Naive thymus-derived CD8-positive, alpha-beta T cell (primary cell): ENCODE results near the gene DNAJB12. TPM values are rescaled to one million over a fixed set of nuclear protein-coding genes. Genes with fewer than 3 reads are reported as not detected.
"Not testable (repeated sequence)": the region's sequence is repeated elsewhere in the genome, so short reads cannot be mapped to it uniquely, and the experiment has no call there.

Experiments
- ATAC-seq, 2 donors: fragments of 150-1000 bp; cut with Tn5 transposase in 1 of 2; sonication (Bioruptor Pico), chemical (Tn5 transposase) in 1 of 2; 1 replicate in 1 of 2; 2 replicates in 1 of 2; pipeline ENCODE4 v1.10.0; 2021; ENCODE audit warnings: mild to moderate bottlenecking in 2 of 2, moderate library complexity in 2 of 2
- POLR2A ChIA-PET: fragments of 350-600 bp; sonication (Branson Sonifier 250); formaldehyde crosslinking; loops from one replicate; lab custom pipeline; 2021; ENCODE audit warnings: antibody characterized with exemption; lab: Charles Lee
- DNase-seq, 10 donors: peaks; one replicate each; pipeline versions ENCODE4 v3.0.0 to v3.0.0-alpha.2; 2020 to 2022
- H3K27ac Mint-ChIP-seq, 10 donors: one replicate each; pipeline ENCODE4 v1.8.0; 2020 to 2022; ENCODE audit warnings: mild to moderate bottlenecking in 10 of 10, mixed read lengths in 10 of 10, moderate library complexity in 4 of 10, inconsistent platforms in 1 of 10
- H3K27me3 Mint-ChIP-seq, 5 donors: one replicate each; pipeline ENCODE4 v1.8.0; 2021 to 2022; ENCODE audit warnings: mixed read lengths in 5 of 5
- H3K36me3 Mint-ChIP-seq, 3 donors: one replicate each; pipeline ENCODE4 v1.8.0; 2020 to 2022; ENCODE audit warnings: mixed read lengths in 3 of 3, mild to moderate bottlenecking in 2 of 3, inconsistent platforms in 1 of 3
- H3K4me1 Mint-ChIP-seq, 4 donors: one replicate each; pipeline ENCODE4 v1.8.0; 2021 to 2022; ENCODE audit warnings: mixed read lengths in 4 of 4
- H3K4me3 Mint-ChIP-seq, 10 donors: one replicate each; pipeline ENCODE4 v1.8.0; 2020 to 2022; ENCODE audit warnings: mild to moderate bottlenecking in 10 of 10, mixed read lengths in 10 of 10, moderate library complexity in 6 of 10, inconsistent platforms in 1 of 10
- H3K9me3 Mint-ChIP-seq, 9 donors: one replicate each; pipeline ENCODE4 v1.8.0; 2020 to 2022; ENCODE audit warnings: mixed read lengths in 9 of 9, mild to moderate bottlenecking in 3 of 9, inconsistent platforms in 1 of 9, moderate library complexity in 1 of 9
- polyA plus RNA-seq, 3 donors: library from polyadenylated mRNA; unstranded; fragments of 300-500 nt; fragmentation: Illumina TruSeq; gene quantifications; one replicate each; pipeline ENCODE4 v1.2.3, GENCODE V29; 2021
- total RNA-seq, 8 experiments: library from RNA in 2 of 8; stranded (reverse) in 2 of 8; gene quantifications; one replicate each; pipeline ENCODE4 v1.2.3 and lab custom pipeline; 2021 to 2026

The DNAJB12 gene
- 10 to 100 TPM; 25.5 to 27.9 TPM for total RNA-seq
- 10 to 100 TPM; 13.1 to 25.0 (median 16.6) TPM for polyA plus RNA-seq
- total RNA-seq (lab: John Stamatoyannopoulos, UW) = 41.5 to 73.9 (median 56.2) reads per million in 6 experiments

DNA sequence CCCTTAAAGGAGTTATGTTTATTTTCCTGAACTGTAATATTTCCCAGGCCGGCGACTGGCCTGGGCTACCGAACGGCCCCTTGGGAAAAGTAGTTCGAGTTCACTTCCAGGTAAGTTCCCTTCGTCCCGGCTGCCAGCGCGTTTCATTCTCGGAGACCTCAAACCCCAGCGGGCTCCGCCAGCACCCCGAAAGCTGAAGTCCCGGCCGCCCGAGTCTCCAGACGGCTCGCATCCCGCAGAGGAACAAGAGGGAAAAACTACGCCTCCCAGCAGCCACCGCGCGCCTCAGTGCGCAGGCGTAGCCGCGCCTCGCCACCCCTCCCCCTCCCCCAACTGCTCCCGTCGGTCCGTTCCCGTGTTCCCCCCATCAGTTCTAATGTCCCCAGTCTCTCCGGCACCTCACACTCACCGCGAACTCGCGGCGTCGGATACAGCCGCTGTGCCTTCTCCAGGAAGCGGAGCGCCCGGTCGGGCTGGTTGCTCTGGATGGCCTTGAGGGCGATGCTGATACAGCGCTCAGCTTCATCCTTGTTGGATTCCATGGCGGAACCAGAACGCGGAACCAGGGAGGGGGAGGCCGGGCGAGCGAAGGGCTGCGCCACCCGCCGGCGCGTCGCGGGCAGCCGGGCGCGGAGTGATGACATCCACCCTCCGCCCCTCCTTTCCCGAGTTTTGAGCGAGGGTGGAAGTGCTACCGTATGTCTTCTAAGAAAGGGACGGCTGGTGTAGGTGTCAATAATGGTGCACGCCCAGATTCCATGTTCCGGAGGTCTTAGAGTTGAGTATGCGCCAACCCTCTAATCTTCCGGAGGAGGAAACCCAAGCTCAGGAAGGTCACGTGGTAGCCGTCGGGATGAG, at the start of gene DNAJB12:
TSS of gene DNAJB12 (minus strand) at position 564 of the 858 bp plus-strand sequence. CDS start at position 542, 22 bp downstream.
- peak; percentile 80 to 98 (median 90) for DNase-seq
- Mint-ChIP-seq H3K36me3 (peaks cover 0 to 29% (median 13%) of the 10 kb centered on the region in 3 donors), H3K27ac (peak within 1 kb of the TSS; percentile 90 to 99 (median 98)), H3K4me1 (peaks cover 32 to 52% (median 48%) of the 10 kb centered on the region in 4 donors), H3K9me3 (no peaks in the 10 kb centered on the region), H3K27me3 (peaks cover 0 to 3% (median 0%) of the 10 kb centered on the region in 5 donors), H3K4me3 (peak within 1 kb of the TSS; percentile 96 to 99 (median 98))
- POLR2A ChIA-PET = interaction anchor here (0.6 to 3.1 kb wide), 14 partner anchors 8 to 997 kb away, joined by 3 to 17 read pairs (median 4); partner anchors contain the start of genes ANAPC16, DDIT4 and PSAP
- peak; percentile 84 to 86 for ATAC-seq

DNA sequence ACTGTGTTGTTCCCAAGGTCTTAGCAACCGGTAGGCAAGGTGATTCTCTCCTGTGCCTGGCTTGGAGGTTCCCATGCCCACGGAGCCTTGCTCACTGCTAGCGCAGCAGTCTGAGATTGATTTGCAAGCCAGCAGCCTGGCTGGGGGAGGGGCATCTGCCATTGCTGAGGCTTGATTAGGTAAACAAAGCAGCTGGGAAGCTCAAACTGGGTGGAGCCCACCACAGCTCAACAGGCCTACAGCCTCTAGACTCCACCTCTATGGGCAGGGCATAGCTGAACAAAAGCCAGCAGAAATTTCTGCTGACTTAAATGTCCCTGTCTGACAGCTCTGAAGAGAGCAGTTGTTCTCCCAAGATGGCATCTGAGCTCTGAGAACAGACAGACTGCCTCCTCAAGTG, 40.9 kb upstream of the DNAJB12 start:
- H3K9me3 Mint-ChIP-seq, H3K27me3 Mint-ChIP-seq, ATAC-seq, DNase-seq, H3K4me1 Mint-ChIP-seq, H3K4me3 Mint-ChIP-seq, POLR2A ChIA-PET: not testable (repeated sequence)
- Mint-ChIP-seq H3K36me3 (peaks cover 0 to 25% (median 24%) of the 10 kb centered on the region in 3 donors), H3K27ac (peak overlapping the region in 1 of 10 donors; percentile 46)

DNA sequence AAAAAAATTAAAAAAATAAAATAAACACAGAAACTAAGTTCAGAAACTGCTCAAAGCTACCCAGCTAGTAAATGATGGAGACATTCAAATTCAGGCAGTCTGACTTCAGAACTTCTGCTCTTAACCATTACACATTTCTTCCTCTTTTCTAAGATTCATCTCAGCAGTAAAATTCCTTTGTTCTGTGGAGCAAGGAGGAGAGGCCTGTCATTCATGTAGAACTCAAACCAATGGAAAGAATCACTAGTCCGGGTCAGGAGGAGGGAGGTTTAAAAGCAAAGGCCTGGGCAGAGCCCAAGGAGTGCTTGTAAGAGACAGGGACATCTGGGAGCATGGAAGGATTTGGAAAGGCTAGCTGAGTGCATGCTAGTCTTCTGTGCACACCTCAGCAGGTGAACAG, 37.9 kb upstream of the DNAJB12 start:
- no peak for ATAC-seq
- Mint-ChIP-seq H3K36me3 (peaks cover 0 to 23% (median 11%) of the 10 kb centered on the region in 3 donors), H3K27ac (peak overlapping the region in 1 of 10 donors; percentile 50), H3K27me3 (no peaks in the 10 kb centered on the region), H3K4me1 (peaks cover 0 to 16% (median 9%) of the 10 kb centered on the region in 4 donors), H3K9me3 (no peaks in the 10 kb centered on the region), H3K4me3 (no peak overlapping the region)
- no peak for DNase-seq
- POLR2A ChIA-PET = no interaction called here

DNA sequence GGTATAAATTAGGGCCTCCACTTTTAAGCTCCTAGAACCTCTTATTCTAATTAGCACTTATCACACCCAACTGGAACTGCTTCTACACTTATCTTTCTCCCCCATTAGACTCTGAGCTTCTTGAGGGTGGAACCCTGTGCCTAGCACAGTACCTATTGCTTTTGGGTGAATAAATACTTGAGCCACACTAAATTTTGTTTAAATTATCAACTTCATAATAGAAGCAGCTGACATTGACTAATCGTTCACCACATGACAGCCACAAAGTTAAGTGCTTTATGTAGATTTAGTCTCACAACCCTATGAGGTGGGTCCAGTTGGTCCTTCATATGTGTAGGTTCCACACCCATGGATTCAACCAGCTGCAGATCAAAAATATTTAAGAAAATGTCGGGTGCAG, 36.0 kb upstream of the DNAJB12 start:
- H3K4me1 Mint-ChIP-seq = peaks cover 0 to 16% (median 9%) of the 10 kb centered on the region in 4 donors
- H3K27me3 Mint-ChIP-seq = no peaks in the 10 kb centered on the region
- no peaks in the 10 kb centered on the region for H3K9me3 Mint-ChIP-seq
- H3K27ac Mint-ChIP-seq = no peak overlapping the region
- H3K4me3 Mint-ChIP-seq = no peak overlapping the region
- peaks cover 0 to 14% (median 6%) of the 10 kb centered on the region in 3 donors for H3K36me3 Mint-ChIP-seq
- POLR2A ChIA-PET = no interaction called here
- ATAC-seq (no peak), DNase-seq (no peak)

DNA sequence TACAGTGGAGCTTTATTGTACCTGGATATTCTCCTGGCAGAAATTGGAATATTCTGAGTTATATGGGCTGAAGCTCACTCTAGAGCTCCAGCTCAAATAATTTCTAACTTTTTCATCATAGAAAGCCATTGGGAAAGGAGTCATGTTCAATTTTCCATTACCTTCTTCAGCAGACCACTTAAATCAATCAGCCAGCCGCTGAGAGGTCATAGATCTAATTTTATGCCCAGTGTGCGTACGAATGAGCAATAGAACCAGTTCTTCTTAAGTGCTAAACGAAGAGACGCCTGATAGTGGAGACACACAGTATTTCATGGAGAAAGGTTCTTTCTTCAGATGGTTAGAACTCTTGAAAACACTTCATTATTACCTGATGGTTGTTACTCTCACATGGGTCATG, 35.0 kb upstream of the DNAJB12 start:
- POLR2A ChIA-PET = no interaction called here
- no peaks in the 10 kb centered on the region for H3K27me3 Mint-ChIP-seq
- H3K36me3 Mint-ChIP-seq = peaks cover 0 to 14% (median 2%) of the 10 kb centered on the region in 3 donors
- peaks cover 2 to 16% (median 9%) of the 10 kb centered on the region in 4 donors for H3K4me1 Mint-ChIP-seq
- no peak overlapping the region for H3K4me3 Mint-ChIP-seq
- no peaks in the 10 kb centered on the region for H3K9me3 Mint-ChIP-seq
- no peak overlapping the region for H3K27ac Mint-ChIP-seq
- ATAC-seq (no peak), DNase-seq (no peak)

DNA sequence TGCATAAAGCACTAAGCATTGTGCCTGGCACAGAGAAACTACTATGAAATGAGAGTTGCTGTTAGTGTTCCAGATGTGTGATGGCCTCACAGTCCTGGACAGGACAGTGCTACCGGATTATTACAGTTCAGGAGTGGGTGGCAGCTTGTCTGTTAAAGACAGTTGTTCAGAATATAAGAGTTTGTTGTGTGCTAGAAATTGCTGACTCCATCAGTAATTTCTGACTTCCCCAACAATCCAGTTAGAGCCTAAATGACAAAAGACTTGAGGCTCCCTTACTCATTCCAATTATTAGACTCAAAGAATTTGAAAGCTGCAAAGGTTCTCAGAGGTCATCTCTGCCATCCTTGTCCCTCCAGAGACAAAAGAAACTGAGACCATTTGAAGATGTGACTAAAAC, 34.3 kb upstream of the DNAJB12 start:
- Mint-ChIP-seq H3K27me3 (no peaks in the 10 kb centered on the region), H3K4me1 (peaks cover 2 to 16% (median 9%) of the 10 kb centered on the region in 4 donors), H3K36me3 (peaks cover 0 to 12% (median 0%) of the 10 kb centered on the region in 3 donors), H3K9me3 (no peaks in the 10 kb centered on the region), H3K4me3 (no peak overlapping the region), H3K27ac (no peak overlapping the region)
- no peak for DNase-seq
- POLR2A ChIA-PET = interaction anchor here (0.6 kb wide), 1 partner anchor 35 kb away, joined by 3 read pairs; no protein-coding TSS in a partner anchor
- no peak for ATAC-seq

DNA sequence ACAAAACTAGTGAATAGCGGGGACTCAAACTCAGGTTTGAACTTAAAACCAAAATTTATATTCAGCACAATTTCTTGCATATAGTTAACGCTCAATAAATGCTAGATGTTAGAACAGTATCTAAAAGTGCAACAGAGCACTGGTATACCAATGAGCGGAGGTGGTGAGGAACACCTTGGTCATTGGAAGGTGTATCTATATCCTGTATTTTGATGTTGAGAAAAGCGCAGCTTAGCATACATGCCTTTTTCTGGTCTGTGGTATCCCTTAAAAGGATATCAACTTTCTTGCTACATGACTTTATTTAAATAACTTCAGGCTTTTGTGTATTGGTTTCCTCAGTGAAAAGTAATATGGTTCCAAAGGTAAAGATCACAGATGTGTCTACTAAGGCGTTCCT, 33.3 kb upstream of the DNAJB12 start:
- H3K27ac Mint-ChIP-seq = peak overlapping the region in 3 of 10 donors; percentile 6 to 41 (median 39)
- peaks cover 0 to 8% (median 0%) of the 10 kb centered on the region in 3 donors for H3K36me3 Mint-ChIP-seq
- DNase-seq (peak in 2 of 10 donors; percentile 18 to 33), ATAC-seq (peak in 1 of 2 donors; percentile 89)
- H3K9me3 Mint-ChIP-seq = no peaks in the 10 kb centered on the region
- H3K27me3 Mint-ChIP-seq = no peaks in the 10 kb centered on the region
- peak overlapping the region in 1 of 10 donors; percentile 45 for H3K4me3 Mint-ChIP-seq
- POLR2A ChIA-PET = interaction anchor here (0.6 kb wide), 1 partner anchor 36 kb away, joined by 3 read pairs; no protein-coding TSS in a partner anchor
- peaks cover 2 to 16% (median 9%) of the 10 kb centered on the region in 4 donors for H3K4me1 Mint-ChIP-seq

DNA sequence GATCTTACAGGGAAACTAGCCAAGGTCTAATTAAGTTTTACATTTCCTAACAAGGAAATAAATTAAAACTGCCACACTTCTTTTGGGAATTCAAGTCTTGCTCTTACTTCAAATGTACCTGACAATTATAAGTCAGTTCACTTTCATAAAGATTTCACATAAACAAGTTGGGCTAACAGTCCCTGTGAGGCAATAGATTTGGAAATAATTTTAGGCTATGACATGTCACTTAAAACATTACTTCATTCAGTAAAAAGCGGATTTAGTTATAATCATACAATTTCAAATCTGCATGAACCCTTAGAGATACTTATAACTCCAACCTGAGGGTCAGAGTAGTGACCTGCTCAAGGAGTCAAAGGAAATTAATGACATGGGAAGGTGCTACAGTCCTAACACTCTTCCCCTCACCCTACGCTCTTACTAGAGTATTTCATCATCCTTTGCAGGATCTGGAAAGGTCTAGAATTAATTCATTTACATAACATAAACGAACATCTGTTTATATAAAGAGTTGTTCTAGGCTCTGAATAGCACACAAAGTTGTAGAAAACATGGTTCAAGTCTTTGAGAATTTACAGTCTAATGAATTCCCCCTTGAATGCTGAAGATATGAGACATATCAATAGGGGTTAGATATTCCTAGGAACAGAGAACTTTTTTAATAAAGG, 32.3 kb upstream of the DNAJB12 start:
- no peak for DNase-seq
- H3K27me3 Mint-ChIP-seq = no peaks in the 10 kb centered on the region
- H3K4me1 Mint-ChIP-seq = peaks cover 2 to 16% (median 9%) of the 10 kb centered on the region in 4 donors
- ATAC-seq = no peak
- POLR2A ChIA-PET = interaction anchor here (0.7 kb wide), 1 partner anchor 23 kb away, joined by 3 read pairs; no protein-coding TSS in a partner anchor
- no peak overlapping the region for H3K27ac Mint-ChIP-seq
- no peak overlapping the region for H3K4me3 Mint-ChIP-seq
- H3K36me3 Mint-ChIP-seq = peaks cover 0 to 8% (median 0%) of the 10 kb centered on the region in 3 donors
- H3K9me3 Mint-ChIP-seq = no peaks in the 10 kb centered on the region

DNA sequence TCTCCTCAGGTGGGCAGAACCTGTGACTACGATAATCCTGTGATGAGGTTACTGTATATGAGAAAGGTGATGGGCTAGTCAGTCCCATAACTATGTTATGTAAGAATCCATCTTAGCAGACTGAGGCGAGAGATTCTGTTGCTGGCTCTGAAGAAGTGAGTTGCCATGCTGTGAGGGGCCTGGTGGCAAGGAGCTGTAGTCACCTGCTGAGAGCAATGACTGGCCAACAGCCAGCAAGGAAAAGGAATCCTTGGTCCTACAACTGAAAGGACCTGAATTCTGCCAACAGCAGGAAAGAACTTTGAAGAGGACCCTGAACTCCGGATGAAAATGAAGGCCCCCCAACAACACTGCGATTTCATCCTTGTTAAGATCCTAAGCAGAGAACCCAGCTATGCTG, 31.0 kb upstream of the DNAJB12 start:
- no peak for DNase-seq
- Mint-ChIP-seq H3K27ac (no peak overlapping the region), H3K9me3 (no peaks in the 10 kb centered on the region), H3K36me3 (peaks cover 0 to 8% (median 0%) of the 10 kb centered on the region in 3 donors), H3K27me3 (no peaks in the 10 kb centered on the region), H3K4me3 (no peak overlapping the region), H3K4me1 (peaks cover 2 to 16% (median 9%) of the 10 kb centered on the region in 4 donors)
- POLR2A ChIA-PET = no interaction called here
- ATAC-seq = no peak

DNA sequence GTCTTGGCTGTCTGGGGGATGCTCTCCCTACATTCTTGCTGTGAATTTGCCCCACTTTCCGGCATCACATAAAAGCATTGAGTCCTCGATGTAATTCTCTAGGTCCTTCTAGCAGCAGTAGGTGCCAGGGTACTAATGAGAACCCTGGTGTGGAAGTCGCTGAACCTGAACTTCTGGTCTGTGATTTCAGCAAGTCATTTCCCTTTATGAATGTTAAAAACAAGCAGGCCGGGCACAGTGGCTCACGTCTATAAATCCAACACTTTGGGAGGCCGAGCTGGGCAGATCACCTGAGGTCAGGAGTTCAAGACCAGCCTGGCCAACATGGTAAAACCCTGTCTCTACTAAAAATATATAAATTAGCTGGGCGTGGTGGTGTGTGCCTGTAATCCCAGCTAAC, 30.3 kb upstream of the DNAJB12 start:
- POLR2A ChIA-PET, ATAC-seq, H3K27me3 Mint-ChIP-seq, H3K36me3 Mint-ChIP-seq, DNase-seq, H3K27ac Mint-ChIP-seq, H3K4me3 Mint-ChIP-seq, H3K9me3 Mint-ChIP-seq: not testable (repeated sequence)
- H3K4me1 Mint-ChIP-seq = peaks cover 2 to 16% (median 9%) of the 10 kb centered on the region in 4 donors

DNA sequence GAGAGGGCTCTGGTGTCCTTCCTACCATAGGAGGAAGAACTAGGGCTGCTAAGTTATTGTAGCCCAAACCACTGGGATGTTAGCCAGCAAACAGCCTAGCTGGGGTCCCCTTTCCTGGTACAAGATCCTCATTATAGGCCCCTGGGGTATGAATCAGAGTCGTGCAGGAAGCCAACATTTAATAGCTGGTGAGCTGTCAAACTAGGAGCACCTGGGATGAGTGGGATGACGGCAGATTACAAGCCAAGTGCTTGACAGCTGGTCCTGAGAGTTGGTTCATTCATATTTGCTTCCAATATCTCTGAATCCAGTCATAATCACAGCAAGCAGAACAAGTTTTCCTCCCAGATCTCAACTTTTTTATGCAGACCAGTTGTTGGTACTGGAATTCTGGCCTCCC, 25.1 kb upstream of the DNAJB12 start:
- POLR2A ChIA-PET = no interaction called here
- no peak overlapping the region for H3K4me3 Mint-ChIP-seq
- DNase-seq (no peak), ATAC-seq (no peak)
- H3K4me1 Mint-ChIP-seq = peaks cover 0 to 2% (median under 1%) of the 10 kb centered on the region in 4 donors
- H3K27me3 Mint-ChIP-seq = no peaks in the 10 kb centered on the region
- no peaks in the 10 kb centered on the region for H3K9me3 Mint-ChIP-seq
- H3K27ac Mint-ChIP-seq = peak overlapping the region in 1 of 10 donors; percentile 22
- H3K36me3 Mint-ChIP-seq = peaks cover 0 to 17% (median 4%) of the 10 kb centered on the region in 3 donors

DNA sequence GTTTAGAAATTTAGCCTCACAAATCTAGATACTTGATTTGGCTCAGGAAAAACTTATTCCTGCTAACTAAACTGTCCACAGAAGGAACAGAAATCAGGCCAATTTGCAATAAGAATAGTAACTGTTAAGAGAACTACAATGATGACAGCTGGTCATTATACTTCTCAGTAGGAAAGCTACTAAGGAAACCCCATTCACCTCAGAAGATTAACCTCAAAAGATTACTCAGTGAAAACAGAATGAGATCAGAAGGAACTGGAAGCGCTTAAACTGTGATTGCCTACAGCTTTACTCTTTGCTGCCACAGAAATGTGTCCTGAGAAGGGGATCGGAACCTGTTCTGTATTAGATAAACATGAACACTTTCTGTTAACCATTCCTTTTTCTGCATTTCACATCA, 24.3 kb upstream of the DNAJB12 start:
- peaks cover 0 to 22% (median 4%) of the 10 kb centered on the region in 3 donors for H3K36me3 Mint-ChIP-seq
- POLR2A ChIA-PET = no interaction called here
- no peaks in the 10 kb centered on the region for H3K27me3 Mint-ChIP-seq
- no peak for DNase-seq
- no peak overlapping the region for H3K4me3 Mint-ChIP-seq
- no peaks in the 10 kb centered on the region for H3K9me3 Mint-ChIP-seq
- H3K4me1 Mint-ChIP-seq = peaks cover 0 to 2% (median 0%) of the 10 kb centered on the region in 4 donors
- no peak overlapping the region for H3K27ac Mint-ChIP-seq
- ATAC-seq = no peak
